HEK293T (cell line): ENCODE results near the gene BSG.

Experiments
- BHLHE40 ChIP-seq: fragments of 450-650 bp; IDR thresholded peaks from 2 replicates; pipeline ENCODE4 v1.6.1; 2016; ENCODE audit warnings: mild to moderate bottlenecking, moderate library complexity, borderline replicate concordance
- ELF4 ChIP-seq: fragments of 450-650 bp; IDR thresholded peaks from 2 replicates; pipeline ENCODE4 v1.6.1; 2017; ENCODE audit warnings: antibody characterized with exemption
- FOXA1 ChIP-seq: fragments of 450-650 bp; IDR thresholded peaks from 2 replicates; pipeline ENCODE4 v1.6.1; 2016; ENCODE audit warnings: mild to moderate bottlenecking
- FOXM1 ChIP-seq: fragments of 450-650 bp; IDR thresholded peaks from 2 replicates; pipeline ENCODE4 v1.6.1; 2017; ENCODE audit warnings: mild to moderate bottlenecking, borderline replicate concordance
- LEF1 ChIP-seq: fragments of 450-650 bp; IDR thresholded peaks from 2 replicates; pipeline ENCODE4 v1.6.1; 2017; ENCODE audit warnings: mild to moderate bottlenecking, borderline replicate concordance
- NFRKB ChIP-seq: fragments of 450-650 bp; IDR thresholded peaks from 2 replicates; pipeline ENCODE4 v1.6.1; 2016; ENCODE audit warnings: mild to moderate bottlenecking, moderate library complexity
- PKNOX1 ChIP-seq: fragments of 450-650 bp; IDR thresholded peaks from 2 replicates; pipeline ENCODE4 v1.6.1; 2016
- SP1 ChIP-seq: fragments of 450-650 bp; IDR thresholded peaks from 2 replicates; pipeline ENCODE4 v1.6.1; 2017
- ZNF384 ChIP-seq: fragments of 450-650 bp; IDR thresholded peaks from 2 replicates; pipeline ENCODE4 v1.6.1; 2016

DNA sequence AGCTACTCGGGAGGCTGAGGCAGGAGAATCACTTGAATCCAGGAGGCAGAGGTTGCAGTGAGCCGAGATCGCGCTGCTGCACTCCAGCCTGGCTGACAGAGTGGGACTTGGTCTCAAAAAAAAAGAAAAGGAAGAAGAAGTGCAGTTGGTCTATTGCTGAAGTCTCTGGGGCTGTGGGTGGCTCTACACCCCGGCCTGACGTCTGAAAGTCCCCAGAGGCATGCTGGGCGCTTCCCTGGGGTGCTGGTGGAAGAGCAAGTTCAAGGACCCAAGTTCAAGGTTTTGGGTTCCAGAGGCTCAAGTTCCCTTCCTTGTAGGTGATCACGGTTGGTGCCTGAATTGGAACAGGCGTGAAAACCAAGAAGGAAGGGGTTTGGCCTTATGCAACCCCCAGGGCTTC lies 21.1 kb downstream of the BSG start:
- no peak for TF ChIP-seq PKNOX1
- TF ChIP-seq BHLHE40, result no peak
- no peak for TF ChIP-seq ELF4
- no peak for TF ChIP-seq NFRKB
- TF ChIP-seq SP1, result no peak
- TF ChIP-seq FOXA1, result no peak
- no peak for TF ChIP-seq LEF1
- no peak for TF ChIP-seq ZNF384
- no peak for TF ChIP-seq FOXM1
